ENCODE results near the gene ARVCF.

Gene ARVCF

DNA sequence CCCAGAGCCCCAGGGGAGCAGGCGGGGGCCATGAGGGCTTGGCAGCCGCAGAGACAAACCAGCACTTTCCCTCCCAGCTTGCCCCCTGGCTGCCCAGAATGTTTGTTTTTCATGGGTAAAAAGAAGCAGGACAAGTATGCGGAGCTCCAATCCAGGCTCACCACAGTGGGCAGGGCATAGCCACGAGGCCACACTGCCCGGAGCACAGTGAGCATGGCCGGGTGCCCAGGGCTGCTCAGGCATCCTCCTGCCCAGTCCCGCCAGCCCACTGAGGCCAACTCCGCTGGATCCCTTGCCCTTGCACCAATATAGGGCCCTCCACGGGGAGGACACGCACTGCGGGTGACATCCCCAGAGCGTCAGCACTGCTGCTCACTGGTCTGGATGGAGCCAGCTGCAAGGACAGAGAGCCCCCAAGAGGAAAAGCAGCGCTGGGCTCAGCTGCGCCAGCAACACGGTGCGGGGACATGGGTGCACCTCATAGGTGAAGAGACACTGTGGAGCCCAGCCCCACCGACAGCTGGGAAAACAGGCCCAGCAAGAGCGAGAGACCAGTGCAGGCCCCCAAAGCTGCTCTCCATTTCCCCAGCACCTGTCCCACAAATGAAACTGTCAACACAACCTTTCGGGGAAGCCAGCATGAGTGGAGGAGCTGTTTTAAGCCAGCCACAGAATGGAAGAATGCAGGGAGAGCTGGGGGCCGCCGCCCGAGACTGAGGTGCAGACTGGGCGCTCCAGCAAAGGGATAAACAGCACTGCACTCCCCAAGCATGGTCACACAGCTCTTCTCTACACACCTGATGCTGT, 24.8 kb downstream of the ARVCF start:
- TF ChIP-seq, protein P1, sequence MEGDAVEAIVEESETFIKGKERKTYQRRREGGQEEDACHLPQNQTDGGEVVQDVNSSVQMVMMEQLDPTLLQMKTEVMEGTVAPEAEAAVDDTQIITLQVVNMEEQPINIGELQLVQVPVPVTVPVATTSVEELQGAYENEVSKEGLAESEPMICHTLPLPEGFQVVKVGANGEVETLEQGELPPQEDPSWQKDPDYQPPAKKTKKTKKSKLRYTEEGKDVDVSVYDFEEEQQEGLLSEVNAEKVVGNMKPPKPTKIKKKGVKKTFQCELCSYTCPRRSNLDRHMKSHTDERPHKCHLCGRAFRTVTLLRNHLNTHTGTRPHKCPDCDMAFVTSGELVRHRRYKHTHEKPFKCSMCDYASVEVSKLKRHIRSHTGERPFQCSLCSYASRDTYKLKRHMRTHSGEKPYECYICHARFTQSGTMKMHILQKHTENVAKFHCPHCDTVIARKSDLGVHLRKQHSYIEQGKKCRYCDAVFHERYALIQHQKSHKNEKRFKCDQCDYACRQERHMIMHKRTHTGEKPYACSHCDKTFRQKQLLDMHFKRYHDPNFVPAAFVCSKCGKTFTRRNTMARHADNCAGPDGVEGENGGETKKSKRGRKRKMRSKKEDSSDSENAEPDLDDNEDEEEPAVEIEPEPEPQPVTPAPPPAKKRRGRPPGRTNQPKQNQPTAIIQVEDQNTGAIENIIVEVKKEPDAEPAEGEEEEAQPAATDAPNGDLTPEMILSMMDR (IDR thresholded peaks at IDR 0.05; ENCODE audit: low read length, missing control alignments), result no peak
- no peak overlapping the region for H3K4me3 ChIP-seq (replicated peaks; ENCODE audit: low read depth, low read length)
- DNase-seq (ENCODE audit: low read depth), result no peak

DNA sequence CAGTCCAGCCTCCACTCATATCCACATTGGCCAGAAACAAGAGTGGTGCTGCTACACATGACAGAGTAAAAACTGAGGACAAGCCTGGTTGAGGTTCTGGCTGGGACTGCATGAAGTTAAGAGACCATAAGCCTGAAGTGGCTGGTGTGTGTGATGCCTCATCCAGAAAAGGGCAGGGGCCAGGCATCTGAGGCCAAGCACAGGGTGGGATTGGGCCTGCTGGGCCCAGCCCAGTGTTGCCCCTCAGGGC, 25.3 kb downstream of the ARVCF start:
- TF ChIP-seq, protein P1 (IDR thresholded peaks at IDR 0.05; ENCODE audit: low read length, missing control alignments), result no peak
- no peak overlapping the region for H3K4me3 ChIP-seq (replicated peaks; ENCODE audit: low read depth, low read length)
- DNase-seq (ENCODE audit: low read depth), result no peak

DNA sequence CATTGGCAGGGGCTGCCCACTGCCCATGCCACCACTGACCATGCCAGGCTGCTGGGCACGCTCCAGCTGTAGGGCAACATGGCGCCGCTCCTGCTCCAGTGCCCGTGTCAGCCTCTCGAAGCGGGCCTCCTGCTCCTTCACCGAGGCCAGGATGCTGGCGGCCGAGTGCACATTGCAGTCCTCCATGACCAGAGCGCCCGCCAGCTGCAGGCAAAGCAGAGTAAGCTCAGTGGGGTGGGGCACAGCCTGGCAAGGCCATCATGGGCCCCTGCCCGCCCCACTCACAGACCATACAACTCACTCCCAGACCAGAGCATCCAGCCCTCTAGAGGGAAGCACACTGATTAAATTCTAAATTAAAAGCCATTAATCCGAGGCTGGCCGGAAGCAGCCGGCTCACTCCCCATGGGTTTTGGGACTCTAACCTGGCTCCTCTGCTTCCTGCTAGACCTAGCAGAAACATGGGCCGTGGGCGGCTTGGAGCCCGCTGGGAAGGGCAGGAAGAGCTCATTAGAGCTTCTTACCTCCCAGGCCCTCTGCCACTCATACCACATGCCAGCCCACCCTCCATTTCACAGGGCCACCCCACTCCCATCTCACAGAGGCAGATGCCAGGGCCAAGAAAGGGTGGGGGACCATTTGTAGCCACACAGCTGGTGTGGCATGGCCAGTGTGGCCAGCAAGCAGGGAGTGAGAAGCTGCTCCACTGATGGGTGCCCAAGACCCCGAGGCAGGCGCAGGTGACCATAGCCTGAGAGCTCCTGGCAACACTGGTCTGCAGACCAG, 25.8 kb downstream of the ARVCF start:
- TF ChIP-seq, protein P1 (IDR thresholded peaks at IDR 0.05; ENCODE audit: low read length, missing control alignments), result no peak
- DNase-seq (ENCODE audit: low read depth), result no peak
- H3K4me3 ChIP-seq (replicated peaks; ENCODE audit: low read depth, low read length), result no peak overlapping the region

DNA sequence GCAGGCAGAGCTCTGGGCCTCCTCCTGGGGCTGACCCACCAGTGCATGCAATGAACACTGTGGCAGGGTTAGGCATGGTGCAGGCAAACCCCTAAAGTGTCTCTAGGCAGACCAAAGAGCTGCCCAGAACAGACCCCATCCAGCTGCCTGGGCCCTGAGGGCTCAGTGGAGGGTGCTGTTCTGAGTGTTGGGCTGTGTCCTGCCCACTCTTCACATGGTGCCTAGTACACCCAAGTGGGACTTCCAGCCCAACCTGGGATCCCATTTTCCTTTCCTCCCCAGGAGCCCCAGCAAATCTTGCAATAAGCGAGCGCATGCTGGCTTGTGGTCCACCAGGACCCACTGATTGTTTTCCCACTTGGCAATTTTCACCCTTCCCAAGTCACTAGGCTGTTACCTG, 26.4 kb downstream of the ARVCF start:
- DNase-seq (ENCODE audit: low read depth), result no peak
- TF ChIP-seq, protein P1 (IDR thresholded peaks at IDR 0.05; ENCODE audit: low read length, missing control alignments), result no peak
- H3K4me3 ChIP-seq (replicated peaks; ENCODE audit: low read depth, low read length), result no peak overlapping the region

DNA sequence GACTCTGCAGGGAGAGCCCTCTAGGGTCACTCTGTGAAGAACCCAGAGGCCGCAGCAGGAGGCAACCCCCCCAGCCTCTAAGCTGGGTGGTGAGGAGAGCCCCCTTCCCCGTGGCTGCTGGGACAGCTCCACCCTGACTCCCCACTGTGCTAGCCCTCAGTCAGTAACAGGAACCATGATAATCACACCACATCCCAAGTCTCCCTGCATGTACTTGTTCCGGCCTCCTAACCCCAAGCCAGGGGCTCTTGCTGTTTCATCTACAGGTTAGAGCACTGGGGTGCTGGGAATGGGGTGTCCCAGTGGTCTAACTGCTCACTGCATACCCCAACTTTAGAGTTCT, 26.9 kb downstream of the ARVCF start:
- TF ChIP-seq, protein P1 (IDR thresholded peaks at IDR 0.05; ENCODE audit: low read length, missing control alignments), result no peak
- DNase-seq (ENCODE audit: low read depth), result no peak
- H3K4me3 ChIP-seq (replicated peaks; ENCODE audit: low read depth, low read length), result no peak overlapping the region

DNA sequence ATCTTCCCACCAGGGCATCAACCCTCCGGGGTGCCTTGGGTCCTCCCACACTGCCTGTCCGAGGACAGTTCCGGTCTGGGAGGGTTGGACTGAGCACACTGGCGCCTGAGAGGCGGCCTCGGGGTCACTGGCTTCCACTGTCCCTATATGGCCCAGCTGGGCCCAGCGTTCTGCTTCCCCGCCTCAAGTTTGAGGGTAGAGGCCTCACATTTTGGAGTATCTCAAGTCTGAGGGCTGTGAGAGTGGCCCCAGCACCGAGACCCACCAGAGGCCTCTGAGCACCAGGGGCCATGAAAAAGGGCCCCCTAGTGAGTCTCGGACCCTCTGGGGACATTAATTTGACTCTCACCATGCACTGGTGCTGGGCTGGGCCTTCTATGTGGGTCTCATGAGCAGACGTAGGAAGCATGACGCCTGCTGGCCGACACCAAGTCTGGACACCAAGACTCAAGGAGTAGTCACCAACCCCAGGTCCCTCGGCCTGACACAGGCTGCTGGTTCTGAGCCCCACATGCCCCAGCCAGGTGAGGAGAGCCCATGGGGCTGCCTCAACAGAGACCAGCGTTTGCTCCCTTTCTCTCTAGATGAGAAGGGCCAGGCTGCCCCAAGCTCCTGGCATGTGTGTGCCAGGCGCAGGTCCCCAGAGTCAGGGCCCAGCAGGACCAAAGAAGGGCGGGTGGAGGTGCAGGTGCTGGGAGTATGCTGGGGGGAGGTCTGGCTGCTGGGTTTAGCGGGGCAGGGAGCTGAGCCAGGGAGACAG, 27.5 kb downstream of the ARVCF start:
- TF ChIP-seq, protein P1 (IDR thresholded peaks at IDR 0.05; ENCODE audit: low read length, missing control alignments), result no peak
- H3K4me3 ChIP-seq (replicated peaks; ENCODE audit: low read depth, low read length), result no peak overlapping the region
- no peak for DNase-seq (ENCODE audit: low read depth)
